PFSK-1 (cell line): ENCODE measurements around the gene ENTPD1.

Experiments used
- FOXP2 ChIP-seq: optimal IDR thresholded peaks from 2 replicates; pipeline ENCODE3; 2011; ENCODE audit warnings: borderline replicate concordance, control low read depth, inconsistent platforms; ENCODE audit not compliant: insufficient read depth; ENCODE audit errors: extremely low read length, extremely low read depth
- POLR2AphosphoS5 ChIP-seq: IDR thresholded peaks from 2 replicates; pipeline ENCODE4 v1.6.1; 2012; ENCODE audit warnings: low read depth, mild to moderate bottlenecking, control low read depth, low read length, moderate library complexity
- SIN3A ChIP-seq: IDR thresholded peaks from 2 replicates; pipeline ENCODE4 v1.6.1; 2012; ENCODE audit warnings: mild to moderate bottlenecking, low read length, moderate library complexity, borderline replicate concordance; ENCODE audit not compliant: insufficient read depth
- TAF1 ChIP-seq: IDR thresholded peaks from 2 replicates; pipeline ENCODE4 v1.6.1; 2012; ENCODE audit warnings: low read length, control low read depth, borderline replicate concordance; ENCODE audit not compliant: insufficient read depth
- TF ChIP-seq, protein P1 (sequence below), 2 experiments: IDR thresholded peaks; 2 replicates each; pipeline versions ENCODE4 v1.6.1 to v1.8.0; 2011 to 2012; ENCODE audit warnings: low read depth in 2 of 2, low read length in 2 of 2, control low read depth in 1 of 2, inconsistent platforms in 1 of 2, mild to moderate bottlenecking in 1 of 2, moderate library complexity in 1 of 2; ENCODE audit not compliant: insufficient read depth in 1 of 2

The ENTPD1 gene

DNA sequence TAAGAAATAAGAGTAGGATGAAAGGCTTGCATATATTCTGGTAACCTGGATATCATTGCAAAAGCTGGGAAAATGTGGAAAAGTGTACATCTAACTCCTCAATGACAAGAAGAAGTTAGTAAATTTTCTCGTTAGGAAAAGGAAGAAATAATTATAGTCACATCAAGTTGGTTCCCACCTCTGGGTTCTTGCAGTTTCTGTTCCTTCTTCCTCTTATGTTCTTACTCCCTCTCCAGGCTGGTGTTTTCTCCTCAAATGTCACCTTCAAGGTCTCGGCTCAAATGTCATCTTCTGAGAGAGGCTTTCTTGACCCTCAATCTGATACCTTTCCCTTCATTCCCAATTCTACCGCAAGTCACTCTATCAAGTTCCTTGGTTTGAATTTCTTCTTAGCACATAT, 64.4 kb downstream of the ENTPD1 start:
- TF ChIP-seq POLR2AphosphoS5 (no peak), SIN3A (no peak), TAF1 (no peak), FOXP2 (no peak)
- TF ChIP-seq, protein P1, sequence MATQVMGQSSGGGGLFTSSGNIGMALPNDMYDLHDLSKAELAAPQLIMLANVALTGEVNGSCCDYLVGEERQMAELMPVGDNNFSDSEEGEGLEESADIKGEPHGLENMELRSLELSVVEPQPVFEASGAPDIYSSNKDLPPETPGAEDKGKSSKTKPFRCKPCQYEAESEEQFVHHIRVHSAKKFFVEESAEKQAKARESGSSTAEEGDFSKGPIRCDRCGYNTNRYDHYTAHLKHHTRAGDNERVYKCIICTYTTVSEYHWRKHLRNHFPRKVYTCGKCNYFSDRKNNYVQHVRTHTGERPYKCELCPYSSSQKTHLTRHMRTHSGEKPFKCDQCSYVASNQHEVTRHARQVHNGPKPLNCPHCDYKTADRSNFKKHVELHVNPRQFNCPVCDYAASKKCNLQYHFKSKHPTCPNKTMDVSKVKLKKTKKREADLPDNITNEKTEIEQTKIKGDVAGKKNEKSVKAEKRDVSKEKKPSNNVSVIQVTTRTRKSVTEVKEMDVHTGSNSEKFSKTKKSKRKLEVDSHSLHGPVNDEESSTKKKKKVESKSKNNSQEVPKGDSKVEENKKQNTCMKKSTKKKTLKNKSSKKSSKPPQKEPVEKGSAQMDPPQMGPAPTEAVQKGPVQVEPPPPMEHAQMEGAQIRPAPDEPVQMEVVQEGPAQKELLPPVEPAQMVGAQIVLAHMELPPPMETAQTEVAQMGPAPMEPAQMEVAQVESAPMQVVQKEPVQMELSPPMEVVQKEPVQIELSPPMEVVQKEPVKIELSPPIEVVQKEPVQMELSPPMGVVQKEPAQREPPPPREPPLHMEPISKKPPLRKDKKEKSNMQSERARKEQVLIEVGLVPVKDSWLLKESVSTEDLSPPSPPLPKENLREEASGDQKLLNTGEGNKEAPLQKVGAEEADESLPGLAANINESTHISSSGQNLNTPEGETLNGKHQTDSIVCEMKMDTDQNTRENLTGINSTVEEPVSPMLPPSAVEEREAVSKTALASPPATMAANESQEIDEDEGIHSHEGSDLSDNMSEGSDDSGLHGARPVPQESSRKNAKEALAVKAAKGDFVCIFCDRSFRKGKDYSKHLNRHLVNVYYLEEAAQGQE (IDR thresholded peaks at IDR 0.05; ENCODE audit: insufficient read depth in 1 of 2, low read depth in 2 of 2, low read length in 2 of 2), result no peak

DNA sequence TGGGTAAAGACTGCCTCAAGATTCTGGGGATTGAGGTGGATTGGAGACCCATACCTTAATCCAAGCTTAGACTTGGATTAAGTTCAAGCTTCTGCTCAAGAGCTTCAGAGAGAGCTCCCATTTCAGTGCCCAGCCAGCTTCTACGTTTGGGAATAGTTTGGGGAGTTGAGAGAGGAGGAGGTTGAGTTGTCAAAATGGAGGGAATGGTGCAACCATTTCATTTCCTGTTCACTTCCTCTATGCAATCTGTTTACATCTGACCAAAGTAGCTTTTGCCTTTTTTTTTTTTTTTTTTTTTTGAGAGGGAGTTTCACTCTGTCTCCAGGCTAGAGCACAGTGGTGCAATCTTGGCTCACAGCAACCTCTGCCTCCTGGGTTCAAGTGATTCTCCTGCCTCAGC, 65.8 kb downstream of the ENTPD1 start:
- TF ChIP-seq POLR2AphosphoS5 (no peak), FOXP2 (no peak), SIN3A (no peak), TAF1 (no peak)
- TF ChIP-seq, protein P1 (IDR thresholded peaks at IDR 0.05; ENCODE audit: insufficient read depth in 1 of 2, low read depth in 2 of 2, low read length in 2 of 2), result no peak

DNA sequence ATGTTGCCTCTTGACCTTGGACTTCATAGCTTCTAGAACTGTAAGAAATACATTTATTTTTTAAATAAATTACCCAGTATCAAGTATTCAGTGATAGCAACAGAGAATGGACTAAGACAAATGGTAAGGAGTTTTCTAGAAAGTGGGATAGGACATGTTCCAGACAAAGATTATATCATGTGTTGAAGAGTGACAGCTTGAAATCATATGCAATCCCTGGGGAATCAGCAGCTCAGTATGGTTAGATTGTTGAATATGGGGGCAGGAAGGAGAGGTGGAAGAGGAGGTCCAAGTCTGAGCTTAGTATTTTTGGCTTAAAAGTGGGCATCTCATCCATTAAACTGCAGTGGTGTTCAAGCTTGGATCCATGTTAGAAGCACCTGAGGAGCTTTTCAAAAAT, 74.1 kb downstream of the ENTPD1 start:
- no peak for TF ChIP-seq SIN3A
- TF ChIP-seq, protein P1 (IDR thresholded peaks at IDR 0.05; ENCODE audit: insufficient read depth in 1 of 2, low read depth in 2 of 2, low read length in 2 of 2), result no peak
- TF ChIP-seq TAF1, result no peak
- no peak for TF ChIP-seq POLR2AphosphoS5
- TF ChIP-seq FOXP2, result no peak

DNA sequence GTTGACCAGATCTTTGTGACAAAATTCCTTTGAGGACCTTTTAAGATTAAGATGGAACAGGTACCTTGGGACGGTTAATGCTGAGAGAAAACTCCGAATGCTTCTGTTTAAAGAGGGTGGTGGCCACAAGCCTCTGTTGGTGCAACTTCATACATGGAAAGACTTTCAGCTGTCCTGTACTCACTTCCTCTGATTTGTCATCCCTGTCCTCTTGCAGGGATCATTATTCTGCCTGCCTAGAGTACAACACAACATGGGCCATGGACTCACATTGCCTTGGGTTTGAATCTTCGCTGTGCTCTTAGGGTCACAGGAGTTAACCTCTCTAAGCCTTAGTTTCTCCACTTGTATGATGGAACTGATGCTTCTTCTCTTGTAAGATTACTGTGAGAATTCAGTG, 75.1 kb downstream of the ENTPD1 start:
- TF ChIP-seq POLR2AphosphoS5 (no peak), FOXP2 (no peak), TAF1 (no peak), SIN3A (no peak)
- TF ChIP-seq, protein P1 (IDR thresholded peaks at IDR 0.05; ENCODE audit: insufficient read depth in 1 of 2, low read depth in 2 of 2, low read length in 2 of 2), result no peak

DNA sequence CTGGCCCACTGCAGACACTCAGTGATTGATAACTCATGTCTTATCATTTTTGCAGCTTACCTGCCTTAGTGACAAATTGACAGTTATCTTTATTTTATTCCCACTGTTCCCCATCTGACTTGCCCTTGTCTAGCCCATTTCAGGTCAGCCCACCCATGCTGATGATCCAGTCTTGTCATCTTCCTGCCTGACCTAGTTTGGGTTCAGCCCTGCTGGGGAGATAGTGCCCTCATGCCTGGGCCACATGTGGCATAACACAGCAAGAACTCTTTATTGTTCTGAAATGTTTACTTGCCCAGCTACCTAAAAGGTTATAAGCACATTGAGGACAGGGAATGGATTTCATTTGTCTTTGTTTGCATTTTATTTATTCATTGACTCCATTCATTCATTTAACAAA, 75.6 kb downstream of the ENTPD1 start:
- TF ChIP-seq POLR2AphosphoS5 (no peak), FOXP2 (no peak), SIN3A (no peak), TAF1 (no peak)
- TF ChIP-seq, protein P1 (IDR thresholded peaks at IDR 0.05; ENCODE audit: insufficient read depth in 1 of 2, low read depth in 2 of 2, low read length in 2 of 2), result no peak
